ENCODE data around the gene EXOC6.
"Not testable (repeated sequence)": the region's sequence is repeated elsewhere in the genome, so short reads cannot be mapped to it uniquely, and the experiment has no call there.

Gene EXOC6

GRCh38 chr10:93080350-93081046, 232.2 kb downstream of the EXOC6 start:
- peak in 1 of 2 donors; percentile 9 for DNase-seq (ENCODE audit: low read depth in 2 of 2)

- DNase-seq (ENCODE audit: low read depth in 2 of 2) = no peak
Measured at GRCh38 chr10:93081318-93081717, 233.0 kb downstream of the EXOC6 start.

GRCh38 chr10:93081834-93082233, 233.5 kb downstream of the EXOC6 start:
- DNase-seq (ENCODE audit: low read depth in 2 of 2) = no peak

- no peak for DNase-seq (ENCODE audit: low read depth in 2 of 2)
Measured at GRCh38 chr10:93083743-93084539, 235.6 kb downstream of the EXOC6 start.

GRCh38 chr10:93085272-93085859, 237.0 kb downstream of the EXOC6 start:
- no peak for DNase-seq (ENCODE audit: low read depth in 2 of 2)

- no peak for DNase-seq (ENCODE audit: low read depth in 2 of 2)
Measured at GRCh38 chr10:93086289-93086688, 238.0 kb downstream of the EXOC6 start.

- DNase-seq (ENCODE audit: low read depth in 2 of 2) = no peak
Measured at GRCh38 chr10:93087846-93088245, 239.5 kb downstream of the EXOC6 start.

- DNase-seq (ENCODE audit: low read depth in 2 of 2) = no peak
Measured at GRCh38 chr10:93088466-93088865, 240.1 kb downstream of the EXOC6 start.

GRCh38 chr10:93090619-93091018, 242.3 kb downstream of the EXOC6 start:
- DNase-seq (ENCODE audit: low read depth in 2 of 2) = no peak

GRCh38 chr10:93091960-93092359, 243.6 kb downstream of the EXOC6 start:
- no peak for DNase-seq (ENCODE audit: low read depth in 2 of 2)

- no peak for DNase-seq (ENCODE audit: low read depth in 2 of 2)
Measured at GRCh38 chr10:93095225-93095624, 246.9 kb downstream of the EXOC6 start.

GRCh38 chr10:93096901-93097300, 248.6 kb downstream of the EXOC6 start:
- DNase-seq (ENCODE audit: low read depth in 2 of 2) = no peak

GRCh38 chr10:93097386-93097785, 249.1 kb downstream of the EXOC6 start:
- no peak for DNase-seq (ENCODE audit: low read depth in 2 of 2)

GRCh38 chr10:93098816-93099215, 250.5 kb downstream of the EXOC6 start:
- no peak for DNase-seq (ENCODE audit: low read depth in 2 of 2)

GRCh38 chr10:93099670-93100069, 251.3 kb downstream of the EXOC6 start:
- no peak for DNase-seq (ENCODE audit: low read depth in 2 of 2)

GRCh38 chr10:93101148-93101547, 252.8 kb downstream of the EXOC6 start:
- DNase-seq (ENCODE audit: low read depth in 2 of 2) = not testable (repeated sequence)

- DNase-seq (ENCODE audit: low read depth in 2 of 2) = no peak
Measured at GRCh38 chr10:93103953-93104352, 255.6 kb downstream of the EXOC6 start.

GRCh38 chr10:93106631-93107072, 258.3 kb downstream of the EXOC6 start:
- no peak for DNase-seq (ENCODE audit: low read depth in 2 of 2)
